Middle frontal gyrus (tissue), 1 donor: ENCODE data around the gene SEBOX.

Experiments used
- DNase-seq: peaks from one replicate; pipeline ENCODE4 v3.0.0-alpha.2; 2015; ENCODE audit warnings: low spot score; ENCODE audit errors: extremely low spot score

The SEBOX gene

GRCh38 chr17:28368915-28369683 is 4.1 kb upstream of the SEBOX start:
- DNase-seq: no peak

GRCh38 chr17:28368306-28368831 is 3.4 kb upstream of the SEBOX start:
- no peak for DNase-seq

- DNase-seq: no peak
These were observed 2.8 kb upstream of the SEBOX start for GRCh38 chr17:28367641-28368305.

- no peak for DNase-seq
These were observed 1.6 kb upstream of the SEBOX start for GRCh38 chr17:28366605-28367004.

- DNase-seq: no peak
These were observed 488 bp upstream of the SEBOX start for GRCh38 chr17:28365487-28365886.

- DNase-seq: no peak
These were observed 986 bp downstream of the SEBOX start for GRCh38 chr17:28363776-28364650.

- DNase-seq: no peak
These were observed 1.8 kb downstream of the SEBOX start for GRCh38 chr17:28363186-28363585.

- no peak for DNase-seq
These were observed 7.2 kb downstream of the SEBOX start for GRCh38 chr17:28357901-28358197.

- peak; percentile 92 for DNase-seq
These were observed 7.7 kb downstream of the SEBOX start, which contains the start of gene POLDIP2 for GRCh38 chr17:28357061-28357900. Gene POLDIP2, minus strand, starts transcription at chr17:28357527. Its CDS starts 79 bp downstream, at chr17:28357448.

GRCh38 chr17:28350271-28350670 is 14.7 kb downstream of the SEBOX start:
- DNase-seq: no peak

GRCh38 chr17:28348979-28349378 is 16.0 kb downstream of the SEBOX start:
- no peak for DNase-seq

- no peak for DNase-seq
These were observed 17.6 kb downstream of the SEBOX start for GRCh38 chr17:28347261-28347891.

- no peak for DNase-seq
These were observed 18.2 kb downstream of the SEBOX start for GRCh38 chr17:28346746-28347246.

GRCh38 chr17:28346199-28346580 is 18.8 kb downstream of the SEBOX start:
- no peak for DNase-seq

- no peak for DNase-seq
These were observed 19.4 kb downstream of the SEBOX start for GRCh38 chr17:28345419-28346198.

- DNase-seq: no peak
These were observed 20.5 kb downstream of the SEBOX start for GRCh38 chr17:28344435-28344901.

- no peak for DNase-seq
These were observed 21.0 kb downstream of the SEBOX start for GRCh38 chr17:28344011-28344410.

- DNase-seq: no peak
These were observed 21.5 kb downstream of the SEBOX start for GRCh38 chr17:28343491-28343932.

GRCh38 chr17:28342313-28342712 is 22.7 kb downstream of the SEBOX start:
- DNase-seq: no peak
